GM18517 (cell line): Measurements from ENCODE around the gene TMEM205.
"Not testable (repeated sequence)": the region's sequence is repeated elsewhere in the genome, so short reads cannot be mapped to it uniquely, and the experiment has no call there.

Source experiments
- ATAC-seq: cut with Tn5 transposase; IDR thresholded peaks from one replicate; pipeline ENCODE4 v1.9.1; 2021; ENCODE audit warnings: mild to moderate bottlenecking, moderate library complexity; ENCODE audit not compliant: unreplicated experiment

TMEM205 gene

DNA sequence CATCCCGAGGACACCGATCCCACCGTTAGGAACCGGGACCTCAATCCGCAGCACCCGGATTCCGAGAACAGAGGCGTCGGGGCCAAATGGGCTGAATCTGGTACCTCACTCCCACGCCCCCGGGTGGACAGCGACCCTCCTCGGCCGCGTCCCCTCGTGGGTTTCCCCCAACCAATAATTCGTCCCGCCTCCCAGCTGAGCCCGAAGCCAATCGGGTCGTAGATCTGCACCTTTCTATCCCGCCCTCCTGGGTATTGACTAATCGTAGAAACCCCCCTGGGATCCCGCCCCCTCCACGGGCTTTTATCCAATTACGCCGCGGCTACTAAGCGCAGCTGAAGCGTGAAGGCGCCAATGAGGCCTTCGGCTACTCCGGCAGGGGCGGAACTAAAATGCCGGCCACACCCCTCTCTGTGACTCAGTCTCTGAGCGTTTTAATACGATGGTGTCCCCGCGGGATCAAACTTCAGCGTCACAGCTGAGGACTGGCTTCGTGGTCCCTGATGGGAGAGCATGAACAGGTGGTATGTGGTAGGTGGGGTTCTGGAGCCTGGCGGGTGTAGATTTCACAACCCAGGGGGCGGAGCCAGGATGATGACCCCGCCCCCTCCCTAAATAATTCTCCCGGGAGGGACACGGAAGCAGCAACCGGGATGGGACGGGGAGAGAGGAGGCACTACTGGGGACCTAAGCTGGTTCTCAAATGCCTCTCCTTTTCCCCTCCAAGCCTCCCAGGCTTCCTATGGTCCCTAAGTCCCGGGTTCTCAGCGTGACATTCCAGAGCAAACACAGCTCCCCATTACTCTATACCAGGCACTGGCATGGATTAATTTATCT lies at the start of gene TMEM205, which contains the start of gene CCDC159:
TSS of gene TMEM205 (minus strand) at position 165 of the 837 bp plus-strand sequence. CDS start 649 bp downstream, outside the sequence.
TSS of gene CCDC159 (plus strand) at position 416 of the 837 bp plus-strand sequence. CDS start at position 504, 88 bp downstream.
- ATAC-seq = peak; percentile 93

DNA sequence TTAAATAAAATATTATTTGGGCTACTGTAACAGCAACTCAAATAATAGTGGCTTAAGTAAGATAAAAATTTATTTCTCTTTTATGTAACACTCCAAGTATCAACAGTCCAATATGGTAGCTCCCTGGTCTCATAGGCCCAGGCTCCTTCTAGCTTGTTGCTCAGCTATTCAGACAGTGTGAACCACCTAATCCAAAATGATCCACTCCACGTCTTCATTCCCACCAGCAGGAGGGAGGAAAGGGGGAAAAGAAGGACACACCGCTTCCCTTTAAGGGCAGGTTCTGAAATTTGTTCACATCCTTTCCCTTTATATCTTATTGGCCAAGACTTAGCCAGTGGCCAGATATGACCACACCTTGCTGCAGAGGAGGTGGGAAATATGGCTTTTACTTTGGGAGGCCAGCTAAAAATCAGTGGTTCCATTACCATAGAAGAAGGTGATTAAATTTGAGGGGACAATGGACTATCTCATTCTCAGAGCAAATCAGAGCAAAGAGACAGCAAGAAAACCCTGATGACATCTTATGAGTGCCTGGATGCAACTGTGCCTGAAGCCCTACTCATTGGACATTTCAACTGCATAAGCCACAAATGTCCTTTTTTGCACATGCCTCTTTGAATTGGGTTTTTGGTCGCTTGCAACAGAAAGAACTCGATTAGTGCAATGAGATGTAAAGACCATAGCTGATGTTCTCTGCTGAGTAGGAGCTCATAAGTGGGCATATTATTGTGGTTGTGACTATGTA lies 45.0 kb upstream of the TMEM205 start:
- no peak for ATAC-seq

DNA sequence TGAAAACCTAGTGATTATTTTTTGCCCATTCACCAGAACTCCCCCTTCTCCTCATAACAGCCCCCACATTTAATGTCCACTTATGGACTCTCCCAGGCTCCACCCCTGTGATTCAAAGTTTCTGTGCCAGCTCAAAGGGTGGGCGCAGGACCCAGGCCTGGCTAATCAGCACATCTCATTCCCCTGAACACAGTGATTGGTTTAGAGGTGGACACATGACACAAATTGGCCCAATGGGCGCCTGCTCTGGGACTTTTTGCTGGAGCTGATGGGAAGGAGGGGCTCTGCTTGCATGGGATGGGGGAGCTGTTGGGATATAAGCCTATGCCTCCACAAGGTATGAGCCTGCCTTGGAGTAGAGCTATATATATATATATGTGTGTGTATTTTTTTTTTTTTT lies 44.3 kb upstream of the TMEM205 start:
- no peak for ATAC-seq

DNA sequence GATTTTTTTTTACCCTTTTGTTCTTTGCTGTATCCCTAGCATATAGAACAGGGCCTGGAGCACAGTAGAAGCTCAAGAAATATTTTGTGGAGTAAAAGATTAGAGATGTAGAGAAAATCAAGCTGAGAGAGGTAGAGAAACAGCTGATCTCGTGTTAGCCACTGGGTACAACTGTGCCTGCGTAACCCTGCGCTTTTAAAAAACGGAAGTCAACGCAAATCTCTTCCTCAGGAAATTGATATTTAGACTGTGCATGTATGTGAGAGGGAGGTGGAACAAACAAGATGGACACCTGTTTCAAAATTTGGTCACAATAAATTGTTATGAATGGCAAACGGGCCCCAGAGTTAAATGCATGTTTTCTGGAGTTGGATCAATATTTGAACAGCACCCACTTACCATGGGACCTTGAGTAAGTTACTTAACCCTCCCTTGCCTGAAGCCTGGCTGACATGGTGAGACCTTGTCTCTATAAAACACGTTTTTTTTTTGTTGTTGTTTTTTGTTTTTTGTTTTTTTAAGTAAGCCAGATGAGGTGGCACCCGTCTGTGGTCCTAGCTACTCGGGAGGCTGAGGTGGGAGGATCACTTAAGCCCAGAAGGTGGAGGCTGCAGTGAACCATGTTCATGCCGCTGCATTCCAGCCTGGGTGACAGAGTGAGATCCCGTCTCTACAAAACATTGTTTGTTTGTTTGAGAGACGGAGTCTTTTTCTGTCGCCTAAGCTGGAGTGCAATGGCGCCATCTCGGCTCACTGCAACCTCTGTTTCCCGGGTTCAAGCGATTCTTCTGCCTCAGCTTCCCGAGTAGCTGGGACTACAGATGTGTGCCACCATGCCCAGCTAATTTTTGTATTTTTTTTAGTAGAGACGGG lies 41.3 kb upstream of the TMEM205 start:
- ATAC-seq = no peak

DNA sequence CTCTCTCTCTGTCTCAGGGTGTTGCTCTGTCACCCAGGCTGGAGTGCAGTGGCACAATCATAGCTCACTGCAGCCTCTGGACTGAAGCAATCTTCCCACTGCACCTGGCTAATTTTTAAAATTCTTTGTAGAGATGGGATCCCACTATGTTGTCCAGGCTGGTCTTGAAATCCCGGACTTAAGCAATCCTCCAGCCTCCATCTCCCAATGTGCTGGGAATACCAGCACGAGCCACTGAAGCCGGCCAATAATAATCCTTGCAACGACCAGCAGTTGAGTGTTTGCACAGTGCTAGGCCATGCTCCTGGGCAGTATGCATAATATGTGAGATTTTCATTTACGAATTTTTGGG lies 38.7 kb upstream of the TMEM205 start:
- no peak for ATAC-seq

DNA sequence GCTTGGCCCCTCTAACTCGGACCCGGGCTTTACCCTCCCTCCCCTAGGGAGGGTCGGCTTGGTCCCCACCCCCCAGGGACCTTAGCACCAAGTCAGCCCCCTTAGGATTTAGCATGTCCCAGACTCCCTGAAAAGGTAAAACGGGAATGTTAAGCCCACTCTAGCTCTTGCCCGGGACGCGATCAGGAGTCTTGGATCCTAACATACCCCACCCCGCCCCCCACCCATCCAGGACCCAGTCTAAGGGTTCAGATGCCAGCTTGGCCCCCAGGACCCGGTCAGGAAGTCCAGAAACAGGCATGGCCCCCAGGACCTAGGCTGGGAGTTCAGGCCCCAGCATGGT lies 37.6 kb upstream of the TMEM205 start:
- no peak for ATAC-seq

DNA sequence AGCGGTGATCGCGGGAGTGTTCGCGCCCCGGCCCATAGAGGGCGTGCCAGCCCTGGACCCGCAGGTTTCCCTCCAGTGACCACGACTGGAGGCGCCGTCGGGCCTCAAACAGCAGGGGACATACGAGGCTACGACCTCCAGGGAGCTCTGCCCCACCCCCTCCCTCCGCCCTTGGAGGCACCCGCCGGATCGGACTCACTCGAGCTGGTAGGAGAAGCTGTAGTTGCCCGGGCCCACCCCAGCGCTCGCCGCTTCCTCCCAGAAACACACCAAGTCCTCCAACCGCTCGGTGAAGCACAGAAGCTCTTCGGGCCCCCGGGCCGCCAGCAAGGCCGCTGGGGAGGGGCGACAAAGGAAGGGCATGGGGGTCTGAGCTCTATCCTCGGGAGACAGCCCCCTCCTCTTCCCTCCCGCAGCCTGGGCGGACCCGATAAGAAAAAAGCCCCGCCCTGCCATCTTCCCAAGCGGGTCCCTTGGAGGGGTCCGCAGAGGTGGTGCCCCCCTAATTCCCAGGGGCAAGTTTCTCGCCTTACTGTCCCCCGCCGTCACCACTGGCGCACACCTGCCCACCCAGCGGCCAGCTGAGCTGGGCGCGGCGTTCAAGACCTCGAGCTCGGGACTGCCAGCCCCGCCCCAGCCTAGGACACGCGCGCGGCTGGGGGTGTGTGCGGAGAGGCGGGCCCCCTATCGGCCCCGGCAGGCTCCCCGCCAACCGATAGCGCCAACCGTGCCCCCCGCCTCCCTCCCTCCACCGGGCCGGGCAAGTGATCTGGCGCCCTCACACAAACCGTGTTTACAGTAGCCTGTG lies 37.0 kb upstream of the TMEM205 start:
- no peak for ATAC-seq

DNA sequence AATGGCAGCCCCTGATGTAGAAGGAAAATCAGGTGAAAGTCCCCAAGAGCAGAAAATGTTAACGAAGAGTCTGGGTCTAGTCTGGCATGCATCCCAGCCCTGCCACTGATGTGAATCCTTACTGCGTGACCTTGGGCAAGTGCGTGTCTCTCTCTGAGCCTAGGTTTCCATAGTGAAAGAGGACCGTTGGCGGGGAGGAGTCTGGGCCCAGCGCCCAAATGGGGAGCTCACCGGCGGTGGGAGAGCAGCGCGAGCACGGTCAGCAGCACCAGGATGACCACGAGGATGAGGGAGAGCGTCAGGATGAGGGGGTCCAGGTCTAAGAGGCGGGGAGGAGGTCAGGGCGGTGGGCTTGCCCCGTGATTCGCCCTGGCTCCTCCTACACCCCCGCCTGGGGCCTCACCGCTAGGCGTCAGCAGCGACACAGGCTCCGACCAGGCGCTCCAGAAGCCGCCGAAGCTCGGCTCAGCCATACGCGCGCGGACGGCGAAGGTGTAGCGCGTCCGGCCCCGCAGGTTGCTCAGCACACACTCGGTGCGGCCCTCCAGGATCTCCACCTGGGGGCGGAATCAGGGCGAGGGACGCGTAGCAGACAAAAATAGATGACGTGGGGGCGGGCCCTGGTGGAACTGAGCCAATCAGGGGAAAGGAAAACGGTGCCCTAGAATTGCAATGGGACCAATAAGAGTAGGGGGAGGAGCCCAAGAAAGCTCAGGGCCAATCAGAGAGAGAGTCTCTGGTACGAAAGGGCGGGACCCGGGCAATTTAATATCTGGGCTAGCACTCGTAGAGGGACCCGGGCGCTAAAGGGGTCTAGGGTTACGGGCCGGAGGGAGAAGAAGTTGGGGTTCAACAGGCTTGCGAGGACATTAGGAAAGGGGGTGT lies 34.8 kb upstream of the TMEM205 start:
- ATAC-seq = peak; percentile 79

DNA sequence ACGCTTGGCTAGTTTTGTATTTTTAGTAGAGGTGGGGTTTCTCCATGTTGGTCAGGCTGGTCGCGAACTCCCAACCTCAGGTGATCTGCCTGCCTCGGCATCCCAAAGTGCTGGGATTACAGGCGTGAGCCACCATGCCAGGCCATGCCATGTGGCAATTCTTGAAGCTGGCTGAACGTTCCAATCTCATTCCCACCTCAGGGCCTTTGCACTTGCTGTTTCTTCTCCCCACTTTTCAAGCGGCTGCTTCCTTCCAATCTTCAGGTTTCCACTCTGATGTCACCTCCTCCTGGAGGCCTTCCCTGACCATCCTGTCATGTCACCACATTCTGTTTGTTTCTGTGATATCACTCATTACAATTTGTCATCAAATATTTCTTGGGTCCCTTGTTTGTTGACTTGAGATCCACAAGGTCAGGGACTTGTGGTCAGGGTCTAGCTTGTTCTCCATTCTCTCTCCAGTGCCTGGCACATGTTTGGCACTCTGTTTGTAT lies 33.8 kb upstream of the TMEM205 start:
- ATAC-seq = no peak

DNA sequence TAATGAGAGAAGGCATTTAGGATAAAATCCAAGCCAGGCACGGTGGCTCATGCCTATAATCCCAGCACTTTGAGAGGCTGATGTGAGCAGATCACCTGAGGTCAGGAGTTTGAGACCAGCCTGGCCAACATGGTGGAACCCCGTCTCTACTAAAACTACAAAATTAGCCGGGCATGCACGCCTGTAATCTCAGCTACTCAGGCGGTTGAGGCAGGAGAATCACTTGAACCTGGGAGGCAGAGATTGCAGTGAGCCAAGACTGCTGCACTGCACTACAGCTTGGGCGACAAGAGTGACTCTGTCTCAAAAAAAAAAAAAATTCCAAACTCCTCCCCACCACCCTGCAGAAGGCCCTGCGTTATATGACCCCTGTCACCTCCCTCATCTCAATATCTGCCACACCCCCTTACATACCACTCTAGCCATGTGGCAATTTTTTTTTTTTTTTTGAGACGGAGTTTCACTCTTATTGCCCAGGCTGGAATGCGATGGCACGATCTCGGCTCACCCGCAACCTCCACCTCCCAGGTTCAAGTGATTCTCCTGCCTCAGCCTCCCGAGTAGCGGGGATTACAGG lies 33.3 kb upstream of the TMEM205 start:
- ATAC-seq = not testable (repeated sequence)

DNA sequence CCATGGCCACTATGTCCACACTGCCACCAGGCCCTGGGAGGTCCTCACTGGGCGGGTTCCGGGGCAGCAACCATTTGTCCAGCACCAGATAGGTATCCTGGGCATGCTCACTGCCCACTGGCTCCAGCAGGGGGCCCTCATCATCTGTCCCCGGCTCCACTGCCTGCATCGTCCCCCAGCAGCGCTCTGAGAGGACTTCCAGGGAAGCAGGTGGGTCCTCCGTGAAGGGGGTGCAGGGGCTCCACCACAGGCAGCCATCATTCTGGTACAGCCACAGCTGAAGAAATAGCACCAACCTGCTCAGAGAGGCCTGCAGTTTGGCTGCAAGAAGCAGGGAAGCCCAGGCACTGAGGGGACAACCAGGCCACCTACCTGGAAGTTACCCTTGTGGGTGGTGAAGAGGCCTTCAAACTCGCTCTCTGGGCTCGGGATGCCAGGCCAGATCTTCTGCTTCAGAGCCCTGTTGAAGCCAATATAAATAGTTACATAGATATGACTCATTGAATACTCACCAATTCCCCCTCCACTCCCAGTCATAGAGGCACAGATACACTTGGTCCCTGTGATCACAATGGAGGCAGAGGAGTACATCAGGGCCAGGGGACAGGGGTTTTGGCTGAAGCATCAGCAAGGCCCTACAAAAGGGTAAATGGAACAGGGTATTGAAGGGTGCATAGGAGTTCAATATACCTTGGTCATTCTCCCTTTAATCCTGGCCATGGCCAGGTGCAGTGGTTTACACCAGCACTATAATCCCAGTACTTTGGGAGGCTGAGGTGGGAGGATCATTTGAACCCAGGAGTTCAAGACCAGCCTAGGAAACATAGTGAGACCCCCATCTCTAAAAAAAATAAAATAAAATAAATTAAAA lies 32.5 kb upstream of the TMEM205 start:
- no peak for ATAC-seq

DNA sequence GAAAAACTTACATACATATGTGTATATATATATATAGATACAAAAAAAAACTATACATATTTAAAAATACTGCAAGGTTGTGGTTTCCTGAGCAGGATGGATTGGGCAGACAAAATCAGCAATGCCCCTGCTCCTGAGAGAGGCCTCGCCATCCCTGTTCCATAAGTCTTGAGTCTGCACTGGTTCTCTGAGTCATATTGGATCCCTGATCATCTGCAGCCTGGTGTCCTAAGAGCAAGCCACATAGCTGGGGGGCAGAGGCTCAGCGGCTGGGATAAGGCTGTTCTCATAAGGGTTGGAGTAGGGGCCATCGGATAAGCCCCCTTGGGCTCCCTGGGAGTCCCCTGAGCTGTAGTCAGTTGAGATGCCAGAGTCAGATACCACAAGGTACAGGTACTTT lies 31.7 kb upstream of the TMEM205 start:
- ATAC-seq = no peak

DNA sequence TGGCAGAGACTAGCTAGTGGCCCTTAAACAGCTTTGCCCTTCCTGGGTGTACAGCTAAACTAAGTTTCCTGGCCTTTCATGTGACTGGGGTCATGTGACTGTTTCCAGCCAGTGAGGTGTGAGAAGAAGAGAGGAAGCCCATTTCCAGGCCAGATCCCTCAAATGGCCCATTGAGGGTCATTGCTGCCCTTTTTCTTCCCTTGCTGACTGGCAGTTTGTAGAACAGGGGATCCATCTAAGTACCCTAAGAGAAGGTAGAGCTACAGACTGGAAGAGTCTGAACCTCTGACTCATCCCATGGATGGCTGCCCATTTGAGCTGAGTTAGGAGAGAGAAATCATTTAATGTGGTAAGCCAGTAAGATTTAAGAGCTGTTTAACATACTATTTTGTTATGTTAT lies 31.2 kb upstream of the TMEM205 start:
- no peak for ATAC-seq

DNA sequence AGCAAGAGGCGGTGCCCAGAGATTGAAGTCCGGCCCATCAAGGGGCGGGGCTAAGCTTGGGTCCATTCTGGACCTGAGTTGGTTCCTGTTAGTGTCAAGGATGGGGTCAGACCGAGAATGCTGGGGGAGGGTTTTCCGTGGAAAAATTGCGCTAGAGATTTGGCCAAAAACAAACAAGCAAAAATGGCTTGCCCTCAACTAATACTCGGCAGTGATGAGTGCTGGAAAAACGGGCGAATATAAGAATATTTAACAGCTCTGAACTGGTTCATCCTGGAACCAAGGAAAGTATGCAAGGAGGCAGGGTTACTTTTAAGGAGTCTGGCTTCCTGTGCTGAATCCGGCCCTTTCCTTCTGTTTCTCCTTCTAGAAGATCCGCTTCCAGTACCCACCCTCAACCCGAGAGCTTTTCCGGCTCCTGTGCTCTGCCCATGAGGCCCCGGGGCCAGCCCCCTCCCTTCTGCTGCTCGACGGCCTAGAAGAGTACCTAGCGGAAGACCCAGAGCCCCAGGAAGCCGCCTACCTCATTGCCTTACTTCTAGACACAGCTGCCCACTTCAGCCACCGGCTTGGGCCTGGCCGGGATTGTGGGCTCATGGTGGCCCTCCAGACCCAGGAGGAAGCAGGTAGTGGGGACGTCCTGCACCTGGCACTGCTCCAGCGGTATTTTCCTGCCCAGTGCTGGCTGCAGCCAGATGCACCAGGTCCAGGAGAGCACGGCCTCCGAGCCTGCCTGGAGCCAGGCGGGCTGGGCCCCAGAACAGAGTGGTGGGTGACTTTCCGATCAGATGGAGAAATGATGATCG lies 29.3 kb upstream of the TMEM205 start:
- ATAC-seq = peak; percentile 15

DNA sequence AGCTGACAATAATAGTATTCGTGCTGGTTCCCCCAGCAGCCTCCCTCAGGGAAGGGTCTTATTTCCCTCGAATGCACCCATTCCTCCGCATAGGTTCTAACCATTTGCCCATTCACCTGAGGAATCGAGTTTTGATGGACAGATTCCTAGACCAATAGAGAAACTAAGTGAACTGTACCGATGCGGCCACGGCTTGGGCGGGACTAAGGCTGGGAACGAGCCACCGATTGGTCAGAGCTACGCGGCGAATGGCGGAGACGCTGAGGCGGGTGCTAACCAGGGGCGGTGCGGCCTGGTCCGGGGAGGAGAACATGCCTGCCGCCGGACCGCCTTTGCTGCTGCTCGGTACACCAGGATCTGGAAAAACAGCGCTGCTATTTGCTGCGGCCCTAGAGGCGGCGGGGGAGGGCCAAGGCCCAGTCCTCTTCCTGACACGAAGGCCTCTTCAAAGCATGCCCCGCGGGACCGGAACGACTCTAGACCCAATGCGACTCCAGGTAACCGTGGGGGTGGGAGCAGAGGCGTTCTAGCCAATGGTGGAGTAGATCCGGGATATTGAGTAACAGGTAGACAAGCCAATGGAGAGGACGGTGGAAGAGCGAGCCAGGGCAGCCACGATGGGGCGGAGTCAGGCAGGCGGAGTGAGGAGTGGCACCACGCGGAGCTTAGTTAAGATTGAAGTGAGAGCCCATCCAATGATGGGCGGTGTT lies 28.5 kb upstream of the TMEM205 start, which contains the start of gene SWSAP1:
TSS of gene SWSAP1 (plus strand) at position 234 of the 710 bp plus-strand sequence. CDS start at position 249, 15 bp downstream.
- ATAC-seq = peak; percentile 86

DNA sequence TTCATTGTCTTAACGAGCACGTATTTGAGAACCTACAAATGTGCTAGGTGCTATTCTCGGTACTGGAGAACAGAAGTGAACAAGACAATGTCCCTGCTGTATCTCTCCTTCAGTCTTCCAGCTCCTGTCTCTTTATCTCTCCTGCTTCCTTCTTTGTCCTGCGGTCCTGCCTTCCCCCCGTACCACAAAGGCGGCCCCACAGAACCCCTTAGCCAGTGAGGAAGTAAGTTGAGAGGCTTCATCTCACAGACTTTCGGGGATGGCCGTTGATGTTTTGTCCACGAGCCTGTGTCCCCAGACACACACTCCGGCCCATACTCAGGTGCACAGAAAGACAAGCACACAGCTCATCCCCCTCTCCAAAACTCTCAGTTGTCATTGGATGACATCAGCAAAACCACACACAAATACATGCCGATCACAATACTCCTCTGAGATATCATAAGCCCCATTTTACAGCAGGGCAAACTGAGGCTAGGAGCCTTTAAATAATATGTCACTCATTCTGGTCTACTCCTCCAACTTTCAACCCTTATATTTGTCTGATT lies 27.9 kb upstream of the TMEM205 start:
- no peak for ATAC-seq
